Transverse colon (tissue), 4 donors: Measurements from ENCODE around the gene NTRK2. TPM values are rescaled to one million over a fixed set of nuclear protein-coding genes. Genes with fewer than 3 reads are reported as not detected.

Source experiments
- DNase-seq: peaks from one replicate; pipeline ENCODE4 v3.0.0-alpha.2; 2019
- H3K27ac ChIP-seq, 4 donors: fragments of 200-600 bp; sonication (generic); 2 replicates each; pipeline ENCODE4 v1.5.1; 2016 to 2018; ENCODE audit warnings: inconsistent platforms in 4 of 4
- H3K27me3 ChIP-seq: fragments of 200-600 bp; sonication (generic); 2 replicates; pipeline ENCODE4 v1.5.1; 2017; ENCODE audit warnings: inconsistent platforms
- H3K36me3 ChIP-seq, 4 donors: fragments of 200-600 bp; sonication (generic); 2 replicates each; pipeline ENCODE4 v1.5.1; 2017 to 2019; ENCODE audit warnings: inconsistent platforms in 4 of 4
- H3K4me1 ChIP-seq, 4 donors: fragments of 200-600 bp; sonication (generic); 2 replicates each; pipeline ENCODE4 v1.5.1; 2017 to 2020; ENCODE audit warnings: inconsistent platforms in 4 of 4
- H3K4me3 ChIP-seq, 4 donors: fragments of 200-600 bp; sonication (generic); 1 replicate in 1 of 4; 2 replicates in 3 of 4; pipeline versions ENCODE4 v1.5.1 to v1.6.1; 2017 to 2019; ENCODE audit warnings: inconsistent platforms in 4 of 4
- H3K9me3 ChIP-seq, 2 donors: fragments of 200-600 bp; sonication (generic); 2 replicates each; pipeline ENCODE4 v1.5.1; 2017 to 2019; ENCODE audit warnings: inconsistent platforms in 2 of 2
- CTCF ChIP-seq, 5 experiments: fragments of 200-600 bp in 3 of 5; fragments of 450-650 bp in 2 of 5; sonication (generic) in 3 of 5; IDR thresholded peaks; 1 replicate in 2 of 5; 2 replicates in 3 of 5; pipeline ENCODE4 v1.5.1; 2016 to 2017; ENCODE audit warnings: antibody characterized with exemption in 5 of 5, inconsistent platforms in 3 of 5, mild to moderate bottlenecking in 2 of 5, moderate library complexity in 1 of 5
- EP300 ChIP-seq: sonication (generic); formaldehyde crosslinking; IDR thresholded peaks from one replicate; pipeline ENCODE4 v1.6.1; 2017; ENCODE audit warnings: antibody characterized with exemption, low read depth
- POLR2A ChIP-seq: fragments of 450-650 bp; IDR thresholded peaks from one replicate; pipeline ENCODE4 v1.6.1; 2016; ENCODE audit warnings: antibody characterized with exemption, mild to moderate bottlenecking, moderate library complexity
- POLR2AphosphoS5 ChIP-seq, 3 donors: sonication (generic); formaldehyde crosslinking; IDR thresholded peaks; one replicate each; pipeline ENCODE4 v1.6.1; 2016; ENCODE audit warnings: antibody characterized with exemption in 3 of 3
- WGBS, 2 donors: methylation state at CpG; one replicate each; pipeline ENCODE4 v1.1.5; 2018; ENCODE audit warnings: low coverage in 1 of 2; 5-methylcytosine and 5-hydroxymethylcytosine counted together
- in situ Hi-C, 4 donors: fragments of 200-750 bp; cut with MboI; loops; one replicate each; pipeline versions ENCODE4 v1.15.0 to v1.15.1; 2017; ENCODE audit warnings: low sequenced_read_pairs in 3 of 4, low pct_ligation_motif_present in 1 of 4, low pct_unique_long_range_greater_than_20kb in 1 of 4
- intact Hi-C: fragments of 100-400 bp; cut with DNase I; formaldehyde crosslinking; loops from one replicate; pipeline ENCODE4 v1.15.1; 2023; ENCODE audit warnings: low total_unique reads
- total RNA-seq, 4 donors: library from RNA; depleted of rRNA; stranded (reverse); fragments of >200 nt; gene quantifications; one replicate each; pipeline ENCODE4 v1.1.0, GENCODE V29; 2016

The NTRK2 gene
- total RNA-seq, 4 donors from 2014 or later: 2.2 to 10.1 (median 6.4) TPM

- Histone ChIP-seq H3K9me3 (no peaks in the 10 kb centered on the region), H3K27me3 (no peaks in the 10 kb centered on the region), H3K4me3 (no peak overlapping the region), H3K27ac (no peak overlapping the region), H3K4me1 (peaks cover 0 to 10% (median 0%) of the 10 kb centered on the region in 4 donors), H3K36me3 (no peaks in the 10 kb centered on the region)
- TF ChIP-seq EP300 (no peak), CTCF (IDR thresholded peaks at IDR 0.05) (no peak), POLR2A (no peak), POLR2AphosphoS5 (IDR thresholded peaks at IDR 0.05) (no peak)
- in situ Hi-C loops (no loop called here), intact Hi-C loops (no loop called here)
- no peak for DNase-seq
- WGBS, 2 donors: 76 to 88% methylated on average over 2 to 7 of the region's 7 CpGs
Observed at GRCh38 chr9:84822589-84823233, 153.2 kb downstream of the NTRK2 start.

- intact Hi-C loops (no loop called here), in situ Hi-C loops (no loop called here)
- H3K4me1 ChIP-seq: peaks cover 0 to 10% (median 0%) of the 10 kb centered on the region in 4 donors
- no peak overlapping the region for H3K27ac ChIP-seq
- H3K9me3 ChIP-seq: no peaks in the 10 kb centered on the region
- DNase-seq: peak; percentile 38
- H3K4me3 ChIP-seq: no peak overlapping the region
- TF ChIP-seq EP300 (no peak), CTCF (IDR thresholded peaks at IDR 0.05) (no peak), POLR2A (no peak), POLR2AphosphoS5 (IDR thresholded peaks at IDR 0.05) (no peak)
- H3K36me3 ChIP-seq: no peaks in the 10 kb centered on the region
- no peaks in the 10 kb centered on the region for H3K27me3 ChIP-seq
- WGBS, 2 donors: 58 to 64% methylated on average over 7 to 8 of the region's 8 CpGs
Observed at GRCh38 chr9:84823421-84824271, 154.1 kb downstream of the NTRK2 start.

- H3K4me1 ChIP-seq: peaks cover 0 to 10% (median 0%) of the 10 kb centered on the region in 4 donors
- no peaks in the 10 kb centered on the region for H3K27me3 ChIP-seq
- in situ Hi-C loops: no loop called here
- intact Hi-C loops: no loop called here
- no peaks in the 10 kb centered on the region for H3K36me3 ChIP-seq
- no peak overlapping the region for H3K27ac ChIP-seq
- TF ChIP-seq CTCF (IDR thresholded peaks at IDR 0.05) (no peak), POLR2AphosphoS5 (IDR thresholded peaks at IDR 0.05) (no peak), POLR2A (no peak)
- 72 to 85% methylated on average over 4 of the region's 4 CpGs for WGBS, 2 donors
- no peak overlapping the region for H3K4me3 ChIP-seq
- no peaks in the 10 kb centered on the region for H3K9me3 ChIP-seq
- no peak for DNase-seq
Observed at GRCh38 chr9:84827216-84827765, 157.8 kb downstream of the NTRK2 start.

GRCh38 chr9:84828046-84828445 is 158.5 kb downstream of the NTRK2 start:
- no peak for DNase-seq
- Histone ChIP-seq H3K9me3 (no peaks in the 10 kb centered on the region), H3K27me3 (no peaks in the 10 kb centered on the region), H3K27ac (no peak overlapping the region), H3K4me1 (peaks cover 0 to 10% (median 0%) of the 10 kb centered on the region in 4 donors), H3K36me3 (no peaks in the 10 kb centered on the region), H3K4me3 (no peak overlapping the region)
- in situ Hi-C loops (no loop called here), intact Hi-C loops (no loop called here)
- 85 to 100% methylated on average over 2 of the region's 2 CpGs for WGBS, 2 donors
- no peak for TF ChIP-seq CTCF (IDR thresholded peaks at IDR 0.05)
- no peak for TF ChIP-seq EP300
- no peak for TF ChIP-seq POLR2AphosphoS5 (IDR thresholded peaks at IDR 0.05)
- no peak for TF ChIP-seq POLR2A
